ENCODE results near the gene EPHB2. TPM values are rescaled to one million over a fixed set of nuclear protein-coding genes. Genes with fewer than 3 reads are reported as not detected.

The EPHB2 gene
- total and polyA plus RNA-seq, 2 of the 13 experiments (the other 11 are each of a cell fraction or from before 2014, with no cell fraction given), result 0.03 to 0.11 TPM

DNA sequence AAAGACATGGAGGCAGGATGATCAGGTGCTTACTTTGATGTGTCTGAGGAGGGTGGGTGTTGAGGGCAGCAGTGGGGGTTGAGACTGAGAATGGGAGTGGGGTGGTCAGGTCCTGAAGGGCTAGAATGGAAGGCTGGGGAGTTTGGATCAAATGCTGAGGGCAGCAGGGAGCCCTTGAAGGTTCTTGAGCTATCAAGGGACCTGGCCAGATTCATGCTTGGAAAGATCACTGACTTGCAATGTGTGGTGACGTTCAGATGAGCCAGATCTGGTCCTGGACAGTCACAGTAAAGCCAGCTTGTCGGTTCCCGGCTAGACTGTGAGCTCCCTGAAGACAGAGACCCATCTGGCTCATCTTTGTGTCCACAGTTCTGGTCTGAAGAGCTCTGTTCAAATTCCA is 3.8 kb downstream of the EPHB2 start:
- POLR2A ChIA-PET, result no interaction called here
- FAIRE-seq, result no peak
- H2AFZ ChIP-seq (ENCODE audit: low read length), result no peak overlapping the region
- H3K9ac ChIP-seq (ENCODE audit: insufficient read depth, low read depth, low read length), result no peak overlapping the region
- BruUV-seq (replicated peaks), result no TSS peak
- H3K36me3 ChIP-seq (replicated peaks in 1 of 2; ENCODE audit: control insufficient read depth in 1 of 2, insufficient read depth in 2 of 2, low read length in 2 of 2), result no peaks in the 10 kb centered on the region
- DNase-seq (ENCODE audit: low spot score), result no peak
- H3K27ac ChIP-seq (ENCODE audit: extremely low read length, insufficient read depth, low read length), result no peak overlapping the region
- in situ Hi-C loops (cut with HindIII; ENCODE audit: extremely low pct_ligation_motif_present, low pct_unique_long_range_greater_than_20kb) (loop anchor here (25.0 kb wide), 1 partner anchor 173 kb away; no protein-coding TSS in a partner anchor), intact Hi-C loops (cut with micrococcal nuclease; ENCODE audit: unreplicated experiment) (no loop called here)
- 0% methylated on average over 1 of the region's 3 CpGs for WGBS (ENCODE audit: low lambda C conversion rate)
- H3K4me2 ChIP-seq (ENCODE audit: low read depth, low read length), result no peak overlapping the region
- ATAC-seq, result no peak
- H3K4me3 ChIP-seq (replicated peaks in 1 of 3; ENCODE audit: insufficient read depth in 1 of 3, low read depth in 2 of 3, low read length in 3 of 3), result no peak overlapping the region
- H3K9me3 ChIP-seq (ENCODE audit: low read length), result no peaks in the 10 kb centered on the region
- H3K79me2 ChIP-seq (ENCODE audit: insufficient read depth, low read length), result no peaks in the 10 kb centered on the region
- peaks cover 12 to 50% of the 10 kb centered on the region in 2 experiments for H3K27me3 ChIP-seq (ENCODE audit: control insufficient read depth in 1 of 2, insufficient read depth in 2 of 2, low read length in 2 of 2)
- CTCF ChIA-PET (ENCODE audit: low intra/inter-chr PET ratio, low total read pairs), result no interaction called here
- H4K20me1 ChIP-seq (ENCODE audit: insufficient read depth, low read length), result no peaks in the 10 kb centered on the region
- H3K4me1 ChIP-seq (ENCODE audit: insufficient read depth, low read length), result peaks cover 14% of the 10 kb centered on the region
- no peak for TF ChIP-seq ZNF792 (CRISPR knock-in tag; IDR thresholded peaks at IDR 0.05)
- TF ChIP-seq, protein P1, sequence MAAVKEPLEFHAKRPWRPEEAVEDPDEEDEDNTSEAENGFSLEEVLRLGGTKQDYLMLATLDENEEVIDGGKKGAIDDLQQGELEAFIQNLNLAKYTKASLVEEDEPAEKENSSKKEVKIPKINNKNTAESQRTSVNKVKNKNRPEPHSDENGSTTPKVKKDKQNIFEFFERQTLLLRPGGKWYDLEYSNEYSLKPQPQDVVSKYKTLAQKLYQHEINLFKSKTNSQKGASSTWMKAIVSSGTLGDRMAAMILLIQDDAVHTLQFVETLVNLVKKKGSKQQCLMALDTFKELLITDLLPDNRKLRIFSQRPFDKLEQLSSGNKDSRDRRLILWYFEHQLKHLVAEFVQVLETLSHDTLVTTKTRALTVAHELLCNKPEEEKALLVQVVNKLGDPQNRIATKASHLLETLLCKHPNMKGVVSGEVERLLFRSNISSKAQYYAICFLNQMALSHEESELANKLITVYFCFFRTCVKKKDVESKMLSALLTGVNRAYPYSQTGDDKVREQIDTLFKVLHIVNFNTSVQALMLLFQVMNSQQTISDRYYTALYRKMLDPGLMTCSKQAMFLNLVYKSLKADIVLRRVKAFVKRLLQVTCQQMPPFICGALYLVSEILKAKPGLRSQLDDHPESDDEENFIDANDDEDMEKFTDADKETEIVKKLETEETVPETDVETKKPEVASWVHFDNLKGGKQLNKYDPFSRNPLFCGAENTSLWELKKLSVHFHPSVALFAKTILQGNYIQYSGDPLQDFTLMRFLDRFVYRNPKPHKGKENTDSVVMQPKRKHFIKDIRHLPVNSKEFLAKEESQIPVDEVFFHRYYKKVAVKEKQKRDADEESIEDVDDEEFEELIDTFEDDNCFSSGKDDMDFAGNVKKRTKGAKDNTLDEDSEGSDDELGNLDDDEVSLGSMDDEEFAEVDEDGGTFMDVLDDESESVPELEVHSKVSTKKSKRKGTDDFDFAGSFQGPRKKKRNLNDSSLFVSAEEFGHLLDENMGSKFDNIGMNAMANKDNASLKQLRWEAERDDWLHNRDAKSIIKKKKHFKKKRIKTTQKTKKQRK (IDR thresholded peaks at IDR 0.05; ENCODE audit: low read length), result no peak
- TF ChIP-seq HOXA5 (CRISPR knock-in tag; IDR thresholded peaks at IDR 0.05), result no peak
- no peak for TF ChIP-seq SMAD1 (CRISPR knock-in tag; IDR thresholded peaks at IDR 0.05; ENCODE audit: borderline replicate concordance, low read depth)
- no peak for TF ChIP-seq ZNF3 (CRISPR knock-in tag; IDR thresholded peaks at IDR 0.05)
- TF ChIP-seq, protein P2, sequence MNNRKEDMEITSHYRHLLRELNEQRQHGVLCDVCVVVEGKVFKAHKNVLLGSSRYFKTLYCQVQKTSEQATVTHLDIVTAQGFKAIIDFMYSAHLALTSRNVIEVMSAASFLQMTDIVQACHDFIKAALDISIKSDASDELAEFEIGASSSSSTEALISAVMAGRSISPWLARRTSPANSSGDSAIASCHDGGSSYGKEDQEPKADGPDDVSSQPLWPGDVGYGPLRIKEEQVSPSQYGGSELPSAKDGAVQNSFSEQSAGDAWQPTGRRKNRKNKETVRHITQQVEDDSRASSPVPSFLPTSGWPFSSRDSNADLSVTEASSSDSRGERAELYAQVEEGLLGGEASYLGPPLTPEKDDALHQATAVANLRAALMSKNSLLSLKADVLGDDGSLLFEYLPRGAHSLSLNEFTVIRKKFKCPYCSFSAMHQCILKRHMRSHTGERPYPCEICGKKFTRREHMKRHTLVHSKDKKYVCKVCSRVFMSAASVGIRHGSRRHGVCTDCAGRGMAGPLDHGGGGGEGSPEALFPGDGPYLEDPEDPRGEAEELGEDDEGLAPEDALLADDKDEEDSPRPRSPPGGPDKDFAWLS (CRISPR knock-in tag; IDR thresholded peaks at IDR 0.05; ENCODE audit: borderline replicate concordance), result no peak
- TF ChIP-seq SPEN (CRISPR knock-in tag; IDR thresholded peaks at IDR 0.05; ENCODE audit: low read depth), result no peak
- TF ChIP-seq, protein P3, sequence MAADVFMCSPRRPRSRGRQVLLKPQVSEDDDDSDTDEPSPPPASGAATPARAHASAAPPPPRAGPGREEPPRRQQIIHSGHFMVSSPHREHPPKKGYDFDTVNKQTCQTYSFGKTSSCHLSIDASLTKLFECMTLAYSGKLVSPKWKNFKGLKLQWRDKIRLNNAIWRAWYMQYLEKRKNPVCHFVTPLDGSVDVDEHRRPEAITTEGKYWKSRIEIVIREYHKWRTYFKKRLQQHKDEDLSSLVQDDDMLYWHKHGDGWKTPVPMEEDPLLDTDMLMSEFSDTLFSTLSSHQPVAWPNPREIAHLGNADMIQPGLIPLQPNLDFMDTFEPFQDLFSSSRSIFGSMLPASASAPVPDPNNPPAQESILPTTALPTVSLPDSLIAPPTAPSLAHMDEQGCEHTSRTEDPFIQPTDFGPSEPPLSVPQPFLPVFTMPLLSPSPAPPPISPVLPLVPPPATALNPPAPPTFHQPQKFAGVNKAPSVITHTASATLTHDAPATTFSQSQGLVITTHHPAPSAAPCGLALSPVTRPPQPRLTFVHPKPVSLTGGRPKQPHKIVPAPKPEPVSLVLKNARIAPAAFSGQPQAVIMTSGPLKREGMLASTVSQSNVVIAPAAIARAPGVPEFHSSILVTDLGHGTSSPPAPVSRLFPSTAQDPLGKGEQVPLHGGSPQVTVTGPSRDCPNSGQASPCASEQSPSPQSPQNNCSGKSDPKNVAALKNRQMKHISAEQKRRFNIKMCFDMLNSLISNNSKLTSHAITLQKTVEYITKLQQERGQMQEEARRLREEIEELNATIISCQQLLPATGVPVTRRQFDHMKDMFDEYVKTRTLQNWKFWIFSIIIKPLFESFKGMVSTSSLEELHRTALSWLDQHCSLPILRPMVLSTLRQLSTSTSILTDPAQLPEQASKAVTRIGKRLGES (CRISPR knock-in tag; IDR thresholded peaks at IDR 0.05; ENCODE audit: borderline replicate concordance), result no peak
- no peak for TF ChIP-seq SOX13 (IDR thresholded peaks at IDR 0.05)
- TF ChIP-seq SOX13 (CRISPR knock-in tag; conservative IDR thresholded peaks at IDR 0.05 in 1 of 2, IDR thresholded peaks at IDR 0.05 in 1 of 2), result no peak
- TF ChIP-seq SIN3B (IDR thresholded peaks at IDR 0.05; ENCODE audit: low read length), result no peak
- TF ChIP-seq, protein P4, sequence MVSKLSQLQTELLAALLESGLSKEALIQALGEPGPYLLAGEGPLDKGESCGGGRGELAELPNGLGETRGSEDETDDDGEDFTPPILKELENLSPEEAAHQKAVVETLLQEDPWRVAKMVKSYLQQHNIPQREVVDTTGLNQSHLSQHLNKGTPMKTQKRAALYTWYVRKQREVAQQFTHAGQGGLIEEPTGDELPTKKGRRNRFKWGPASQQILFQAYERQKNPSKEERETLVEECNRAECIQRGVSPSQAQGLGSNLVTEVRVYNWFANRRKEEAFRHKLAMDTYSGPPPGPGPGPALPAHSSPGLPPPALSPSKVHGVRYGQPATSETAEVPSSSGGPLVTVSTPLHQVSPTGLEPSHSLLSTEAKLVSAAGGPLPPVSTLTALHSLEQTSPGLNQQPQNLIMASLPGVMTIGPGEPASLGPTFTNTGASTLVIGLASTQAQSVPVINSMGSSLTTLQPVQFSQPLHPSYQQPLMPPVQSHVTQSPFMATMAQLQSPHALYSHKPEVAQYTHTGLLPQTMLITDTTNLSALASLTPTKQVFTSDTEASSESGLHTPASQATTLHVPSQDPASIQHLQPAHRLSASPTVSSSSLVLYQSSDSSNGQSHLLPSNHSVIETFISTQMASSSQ (IDR thresholded peaks at IDR 0.05; ENCODE audit: low read depth), result no peak
- TF ChIP-seq, protein P4 (CRISPR knock-in tag; IDR thresholded peaks at IDR 0.05; ENCODE audit: borderline replicate concordance), result no peak

All from HepG2 (cell line).